Activated naive CD4-positive, alpha-beta T cell treated with anti-CD3 and anti-CD28 coated beads, Interleukin-2, amount 50 U/mL, for 16 hours (primary cell): ENCODE measurements around the gene CNN1.
A peak's percentile ranks its signal among the peaks of the same experiment; 100 is the strongest.
"Not testable (repeated sequence)": the region's sequence is repeated elsewhere in the genome, so short reads cannot be mapped to it uniquely, and the experiment has no call there.

ENCODE experiments used
- DNase-seq: peaks from one replicate; pipeline ENCODE4 v3.0.0-alpha.2; 2020

The CNN1 gene

DNA sequence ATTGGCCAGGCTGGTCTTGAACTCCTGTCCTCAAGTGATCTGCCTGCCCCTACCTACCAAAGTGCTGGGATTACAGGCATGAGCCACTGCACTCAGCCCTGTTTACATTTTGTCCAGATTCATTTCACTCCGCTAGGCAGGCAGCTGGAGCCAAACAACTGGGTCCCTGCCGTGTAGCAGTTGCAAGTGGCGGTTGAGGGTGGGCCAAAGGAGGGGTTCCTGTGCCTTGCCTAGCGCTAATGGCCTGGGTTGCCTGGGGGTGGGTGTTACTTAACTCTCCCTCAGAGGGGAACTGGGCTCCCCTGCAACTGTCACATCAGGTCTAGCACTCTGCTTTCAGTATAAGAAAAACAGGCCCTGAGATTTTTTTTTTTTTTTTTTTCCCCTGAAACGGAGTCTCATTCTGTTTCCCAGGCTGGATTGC is 31.4 kb downstream of the CNN1 start:
- no peak for DNase-seq

- not testable (repeated sequence) for DNase-seq
Observed at GRCh38 chr19:11573354-11573753, 34.7 kb downstream of the CNN1 start.

GRCh38 chr19:11573763-11574162 is 35.1 kb downstream of the CNN1 start:
- not testable (repeated sequence) for DNase-seq

DNA sequence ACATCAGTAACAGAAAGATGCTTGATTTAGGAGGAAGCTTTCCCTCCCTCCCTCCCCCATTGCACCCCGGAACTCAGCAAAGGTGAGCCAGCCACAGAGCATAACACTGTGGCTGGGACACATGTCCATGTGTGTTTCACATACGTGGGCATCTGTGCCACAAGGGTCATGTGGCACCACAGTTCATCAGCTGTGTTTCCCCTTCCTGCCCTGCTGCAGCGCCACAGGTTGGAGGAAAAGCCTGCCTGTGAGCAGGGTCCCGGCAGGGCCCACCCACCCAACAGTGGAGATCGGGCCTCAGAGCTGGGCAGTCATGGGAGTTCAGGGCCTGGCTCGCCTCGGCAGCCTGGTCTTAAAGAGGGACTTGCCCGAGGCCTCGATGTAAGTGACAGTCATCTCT is 36.0 kb downstream of the CNN1 start:
- DNase-seq = no peak

DNA sequence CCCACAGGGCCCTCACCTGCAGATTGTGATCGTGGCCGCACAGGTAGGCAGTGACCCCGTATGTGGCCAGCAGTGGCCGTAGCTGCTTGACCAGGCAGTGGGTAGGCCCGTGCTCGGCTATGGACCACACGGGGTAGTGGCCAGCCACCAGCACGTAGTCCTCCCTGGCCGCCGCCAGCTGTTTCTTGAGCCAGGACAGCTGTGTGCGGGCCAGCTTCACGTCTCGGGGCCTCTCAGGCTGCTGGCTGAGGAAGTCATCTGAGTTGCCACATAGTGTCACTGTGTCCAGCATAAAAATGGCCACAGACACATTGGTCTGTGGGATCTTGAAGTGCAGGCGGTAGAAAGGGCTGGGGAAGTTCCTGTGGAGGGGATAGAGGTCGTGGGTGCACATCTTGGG is 37.6 kb downstream of the CNN1 start:
- no peak for DNase-seq

DNA sequence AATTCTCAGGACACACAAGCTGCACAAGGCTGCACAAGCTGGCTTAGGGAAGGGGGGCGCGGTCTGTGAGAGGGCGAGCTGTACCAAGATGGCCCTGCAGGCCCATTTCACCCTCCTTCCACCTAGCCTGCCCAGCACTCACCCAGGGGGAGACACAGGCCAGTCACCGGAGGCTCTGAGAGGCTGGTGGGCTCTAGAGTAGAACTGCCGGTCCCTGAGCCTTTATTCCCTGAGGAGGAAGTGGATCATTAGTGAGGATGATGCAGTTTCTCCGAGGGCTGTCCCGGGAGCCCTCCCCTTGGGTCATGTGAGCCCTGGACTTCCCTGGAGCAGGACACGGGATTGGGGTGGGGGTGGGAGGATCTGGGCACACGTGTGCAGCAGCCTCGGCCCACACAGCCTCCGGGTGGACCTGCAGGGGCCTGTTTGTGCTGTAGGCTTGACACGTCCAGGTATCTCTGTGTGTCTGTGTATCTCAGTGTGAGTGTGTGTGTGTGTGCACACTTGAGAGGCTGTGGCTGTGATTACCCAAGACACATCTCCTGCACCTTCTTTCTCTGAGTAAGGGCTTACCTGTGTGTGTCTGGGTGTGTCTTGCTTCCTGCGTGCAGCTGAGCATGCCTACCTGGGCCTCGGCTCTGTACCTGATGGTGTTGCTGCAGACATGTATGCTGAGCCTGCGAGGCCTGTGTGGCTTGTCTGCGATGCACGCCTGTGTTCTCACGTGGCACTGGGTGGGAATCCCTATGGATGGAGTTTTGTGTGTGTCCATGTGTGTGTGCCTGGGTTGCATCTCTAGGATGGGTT is 39.0 kb downstream of the CNN1 start, which contains the start of gene ACP5:
ACP5 (minus strand) TSS at position 195 of the 807 bp plus-strand sequence. CDS start 328 bp downstream, outside the sequence.
- DNase-seq = no peak

DNA sequence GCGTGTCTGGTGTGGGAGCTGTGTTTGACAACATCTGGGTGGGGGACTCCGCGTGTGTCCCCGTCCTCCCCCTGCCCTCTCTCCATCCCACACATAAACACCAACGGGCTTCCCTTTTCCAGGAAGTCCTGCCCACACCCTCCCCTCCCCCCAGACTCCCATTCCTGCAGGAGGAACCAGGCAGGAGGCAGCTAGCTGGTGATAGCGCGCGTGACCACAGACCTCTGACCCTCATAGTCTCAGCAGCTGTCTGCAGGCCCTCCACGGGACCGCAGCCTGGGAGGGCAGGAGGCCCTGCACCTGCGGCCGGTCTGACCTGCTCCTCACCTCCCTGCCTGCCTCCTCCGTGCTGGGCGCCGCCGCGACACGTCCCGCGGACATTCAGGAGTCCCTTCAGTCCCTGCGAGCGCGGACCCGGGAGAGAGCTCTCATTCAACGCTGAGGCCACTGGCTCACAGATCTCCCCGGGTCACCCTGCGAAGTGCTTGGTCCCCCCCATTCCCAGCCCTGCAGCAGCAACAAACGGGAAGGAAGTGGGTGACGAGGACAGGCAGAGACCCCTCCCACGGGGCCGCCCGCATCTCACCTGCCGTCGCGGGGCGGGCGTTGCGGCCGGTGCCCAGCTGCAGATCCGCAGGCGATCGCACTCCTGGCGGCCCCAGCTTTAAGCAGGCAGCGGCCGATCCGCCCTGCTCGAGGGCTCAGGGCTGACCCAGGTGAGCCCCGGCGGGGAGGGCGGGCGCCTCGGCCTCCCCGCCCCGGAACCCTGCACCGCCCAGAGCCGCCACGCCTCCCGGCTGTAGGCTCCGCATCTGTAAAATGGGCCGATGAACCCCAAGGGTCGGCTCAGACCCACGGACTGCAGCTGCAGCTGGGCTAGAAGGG is 39.8 kb downstream of the CNN1 start:
- peak; percentile 29 for DNase-seq

DNA sequence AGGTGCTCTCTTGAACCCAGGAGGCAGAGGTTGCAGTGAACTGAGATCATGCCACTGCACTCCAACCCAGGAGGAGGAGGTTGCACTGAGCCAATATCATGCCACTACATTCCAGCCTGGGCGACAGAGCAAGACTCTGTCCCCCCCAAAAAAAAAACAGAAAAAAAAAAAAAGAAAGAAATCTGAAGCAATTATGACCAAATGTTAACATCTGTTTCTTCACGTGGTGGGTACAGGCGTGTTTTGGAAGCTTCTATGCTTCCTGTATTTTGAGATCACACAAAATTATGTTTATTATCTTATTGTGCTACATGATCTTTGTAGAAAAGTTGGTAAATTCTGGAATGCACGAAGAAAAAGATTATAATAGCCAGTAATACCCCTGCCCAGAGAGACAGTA is 41.5 kb downstream of the CNN1 start:
- no peak for DNase-seq

GRCh38 chr19:11581740-11582139 is 43.1 kb downstream of the CNN1 start:
- DNase-seq = peak; percentile 55

- no peak for DNase-seq
Observed at GRCh38 chr19:11586331-11586730, 47.7 kb downstream of the CNN1 start.

- DNase-seq = peak; percentile 79
Observed at GRCh38 chr19:11587302-11587974, 48.8 kb downstream of the CNN1 start.

GRCh38 chr19:11587975-11588631 is 49.5 kb downstream of the CNN1 start:
- DNase-seq = no peak

DNA sequence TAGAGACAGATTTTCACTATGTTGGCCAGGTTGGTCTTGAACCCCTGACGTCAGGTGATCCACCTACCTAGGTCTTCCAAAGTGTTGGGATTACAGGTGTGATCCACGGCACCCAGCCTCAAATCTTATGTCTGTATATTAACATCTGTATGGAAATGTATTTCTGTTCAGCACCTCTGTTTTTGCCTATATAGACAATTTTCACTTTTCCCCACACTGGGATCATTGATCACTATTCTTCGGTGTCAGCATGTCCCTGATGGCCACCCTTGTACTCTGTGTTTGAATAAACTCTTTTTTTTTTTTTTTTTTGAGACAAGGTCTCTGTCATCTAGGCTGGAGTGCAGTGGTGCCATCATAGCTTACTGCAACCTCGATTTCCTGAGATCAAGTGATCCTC is 55.4 kb downstream of the CNN1 start:
- DNase-seq = no peak

- DNase-seq = no peak
Observed at GRCh38 chr19:11596156-11596555, 57.5 kb downstream of the CNN1 start.

DNA sequence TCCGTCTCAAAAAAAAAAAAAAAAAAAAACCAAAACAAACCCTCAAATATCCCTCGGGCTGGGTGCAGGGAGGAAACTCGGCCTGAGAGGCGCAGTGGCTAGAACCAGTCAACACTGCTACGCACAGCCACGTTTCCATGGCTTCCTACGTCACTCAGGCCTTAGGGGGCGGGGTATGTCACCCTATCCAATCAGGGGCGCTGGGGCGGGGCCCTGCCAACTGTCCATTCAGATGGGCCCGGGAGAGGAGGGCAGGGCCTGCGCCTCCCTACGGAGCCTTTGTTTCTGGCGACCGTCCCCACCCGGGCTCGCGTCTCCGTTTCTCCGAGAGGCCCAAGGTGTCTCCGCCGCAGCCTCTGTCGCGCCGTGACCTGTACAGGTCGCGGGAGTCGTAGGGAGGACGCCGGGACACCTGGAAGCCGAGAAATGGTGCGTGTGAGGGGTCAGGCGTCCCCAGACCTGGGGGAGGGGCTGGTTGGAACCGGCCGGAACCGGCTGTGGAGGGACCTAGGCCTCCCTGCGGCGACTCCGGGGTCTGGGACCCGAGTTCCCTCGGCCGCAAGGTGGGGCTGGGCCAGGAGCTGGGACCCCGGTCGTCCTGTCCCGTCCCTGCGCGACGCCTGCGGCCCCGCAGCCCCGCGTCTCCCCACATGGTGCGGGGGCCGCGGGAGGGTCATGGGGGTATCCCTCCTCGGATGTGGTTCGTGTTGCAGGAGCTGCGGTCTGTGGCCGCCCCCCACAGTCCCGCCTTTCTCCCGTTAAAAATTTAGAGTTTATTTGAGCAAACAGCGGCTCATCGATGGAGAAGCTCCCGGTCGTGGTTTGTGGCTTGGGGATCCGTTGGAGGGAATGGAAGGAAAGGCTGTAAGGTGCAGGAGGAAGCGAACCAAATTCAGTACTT is 58.8 kb downstream of the CNN1 start, which contains the start of gene ZNF627:
ZNF627 (plus strand) TSS at position 282 of the 901 bp plus-strand sequence; CDS start at position 427, 145 bp downstream.
- peak; percentile 97 for DNase-seq

DNA sequence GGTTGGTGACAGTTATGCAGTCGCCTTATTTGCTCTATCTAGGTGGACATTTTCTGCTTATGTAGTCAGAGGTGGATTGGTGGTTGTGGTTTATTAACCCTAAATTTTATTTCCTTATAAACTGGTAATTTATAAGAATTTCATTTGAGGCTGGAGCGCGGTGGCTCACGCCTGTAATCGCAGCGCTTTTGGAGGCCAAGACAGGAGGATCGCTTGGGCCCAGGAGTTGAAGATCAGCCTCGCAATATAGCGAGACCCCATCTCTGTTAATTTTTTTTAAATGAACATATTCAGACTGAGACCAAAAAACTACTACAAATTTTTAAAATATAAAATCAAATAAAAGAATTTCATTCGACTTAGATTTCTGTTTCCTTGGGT is 59.4 kb downstream of the CNN1 start:
- no peak for DNase-seq

GRCh38 chr19:11598746-11599145 is 60.1 kb downstream of the CNN1 start:
- DNase-seq = no peak

- not testable (repeated sequence) for DNase-seq
Observed at GRCh38 chr19:11599704-11600103, 61.1 kb downstream of the CNN1 start.
